Loucy (cell line): ENCODE data around the gene MBD5.

ENCODE experiments used
- CTCF ChIP-seq: fragments of 200-600 bp; sonication (generic); conservative IDR thresholded peaks from 2 replicates; pipeline ENCODE4 v1.5.1; 2014; ENCODE audit warnings: mild to moderate bottlenecking, antibody characterized with exemption, low read length
- EZH2phosphoT487 ChIP-seq: fragments of 200-600 bp; IDR thresholded peaks from 2 replicates; pipeline ENCODE4 v1.6.1; 2018; ENCODE audit warnings: antibody characterized with exemption, mild to moderate bottlenecking, moderate library complexity, borderline replicate concordance

- TF ChIP-seq CTCF (no peak), EZH2phosphoT487 (no peak)
Measured at GRCh38 chr2:148552675-148553331, 531.9 kb downstream of the MBD5 start.
